ENCODE measurements around the gene CYP2R1.

CYP2R1 gene

DNA sequence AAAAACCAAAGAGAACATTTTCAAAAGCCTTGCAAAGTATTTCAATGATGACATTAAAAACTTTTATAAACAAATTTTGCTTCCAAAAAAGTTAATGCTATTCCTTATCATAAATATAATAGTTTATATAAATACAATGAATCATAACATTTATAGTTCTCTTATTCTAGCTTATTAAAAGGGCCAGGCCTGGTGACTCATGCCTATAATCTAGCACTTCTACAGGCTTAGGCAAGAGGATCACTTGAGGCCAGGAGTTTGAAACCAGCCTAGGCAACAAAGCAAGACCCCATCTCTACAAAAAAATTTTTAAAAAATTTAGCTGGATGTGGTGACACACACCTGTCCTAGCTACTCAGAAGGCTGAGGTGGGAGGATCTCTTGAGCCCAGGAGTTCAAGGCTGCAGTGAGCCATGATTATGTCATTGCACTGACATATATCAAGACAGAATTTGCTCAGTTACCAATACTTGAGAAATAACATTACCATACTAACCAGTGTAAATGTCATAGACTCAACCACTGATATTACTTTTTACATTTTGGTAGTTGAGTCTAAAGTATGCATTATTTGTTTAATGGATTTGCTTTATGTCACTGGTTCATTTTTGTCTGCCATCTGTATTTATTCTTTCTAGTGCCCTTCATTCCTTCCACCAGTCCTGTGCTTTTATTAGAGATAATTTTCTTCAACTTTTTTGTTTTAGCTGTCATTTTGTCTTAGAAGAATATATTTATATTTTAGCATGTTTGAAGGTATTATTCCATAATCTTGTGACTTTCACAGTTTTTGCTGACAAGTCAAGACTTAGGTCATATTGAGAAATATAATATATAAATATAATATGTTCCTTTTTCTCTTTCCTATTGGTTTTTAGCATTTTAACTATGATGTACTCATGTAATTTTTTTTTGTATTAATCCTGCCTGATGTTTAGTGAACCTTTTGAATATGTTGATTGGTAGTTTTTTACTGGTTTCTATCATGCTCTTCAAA lies 56.2 kb downstream of the CYP2R1 start:
- DNase-seq: no peak

All from nucleus accumbens (tissue), 56 donors.